Measurements from ENCODE around the gene TTLL5.

Gene TTLL5

GRCh38 chr14:75804570-75805275 lies 143.7 kb downstream of the TTLL5 start:
- no peak for DNase-seq

GRCh38 chr14:75805646-75806045 lies 144.6 kb downstream of the TTLL5 start:
- DNase-seq, result no peak

- no peak for DNase-seq
These were observed 145.3 kb downstream of the TTLL5 start for GRCh38 chr14:75806352-75806832.

- DNase-seq, result no peak
These were observed 146.8 kb downstream of the TTLL5 start for GRCh38 chr14:75807667-75808360.

GRCh38 chr14:75811136-75811829 lies 150.2 kb downstream of the TTLL5 start:
- DNase-seq, result no peak

- DNase-seq, result no peak
These were observed 150.9 kb downstream of the TTLL5 start for GRCh38 chr14:75811872-75812499.

GRCh38 chr14:75812622-75813021 lies 151.6 kb downstream of the TTLL5 start:
- no peak for DNase-seq

GRCh38 chr14:75820761-75821160 lies 159.7 kb downstream of the TTLL5 start:
- no peak for DNase-seq

GRCh38 chr14:75821831-75822521 lies 160.9 kb downstream of the TTLL5 start:
- DNase-seq, result no peak

- DNase-seq, result no peak
These were observed 161.6 kb downstream of the TTLL5 start for GRCh38 chr14:75822522-75823141.

GRCh38 chr14:75823334-75823733 lies 162.3 kb downstream of the TTLL5 start:
- DNase-seq, result no peak

GRCh38 chr14:75824318-75824717 lies 163.3 kb downstream of the TTLL5 start:
- no peak for DNase-seq

GRCh38 chr14:75825147-75825592 lies 164.1 kb downstream of the TTLL5 start:
- no peak for DNase-seq

- DNase-seq, result no peak
These were observed 165.6 kb downstream of the TTLL5 start for GRCh38 chr14:75826599-75826998.

- DNase-seq, result no peak
These were observed 166.3 kb downstream of the TTLL5 start for GRCh38 chr14:75827331-75827730.

- DNase-seq, result no peak
These were observed 168.3 kb downstream of the TTLL5 start for GRCh38 chr14:75829316-75829715.

- DNase-seq, result no peak
These were observed 170.4 kb downstream of the TTLL5 start for GRCh38 chr14:75831455-75831854.

- DNase-seq, result no peak
These were observed 170.9 kb downstream of the TTLL5 start for GRCh38 chr14:75831952-75832351.

GRCh38 chr14:75832621-75833297 lies 171.7 kb downstream of the TTLL5 start:
- no peak for DNase-seq

- DNase-seq, result no peak
These were observed 172.4 kb downstream of the TTLL5 start for GRCh38 chr14:75833326-75834020.
